HG02642 (cell line): ENCODE measurements around the gene FAM50B.

Experiments used
- ATAC-seq: cut with Tn5 transposase; IDR thresholded peaks from one replicate; pipeline ENCODE4 v1.9.1; 2021; ENCODE audit warnings: mild to moderate bottlenecking; ENCODE audit not compliant: unreplicated experiment, poor library complexity

Gene FAM50B, protein sequence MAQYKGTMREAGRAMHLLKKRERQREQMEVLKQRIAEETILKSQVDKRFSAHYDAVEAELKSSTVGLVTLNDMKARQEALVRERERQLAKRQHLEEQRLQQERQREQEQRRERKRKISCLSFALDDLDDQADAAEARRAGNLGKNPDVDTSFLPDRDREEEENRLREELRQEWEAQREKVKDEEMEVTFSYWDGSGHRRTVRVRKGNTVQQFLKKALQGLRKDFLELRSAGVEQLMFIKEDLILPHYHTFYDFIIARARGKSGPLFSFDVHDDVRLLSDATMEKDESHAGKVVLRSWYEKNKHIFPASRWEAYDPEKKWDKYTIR

GRCh38 chr6:3848925-3849605 lies at the start of gene FAM50B:
FAM50B (plus strand) TSS chr6:3849373; CDS start chr6:3849812, 439 bp downstream.
- peak; percentile 93 for ATAC-seq

GRCh38 chr6:3799719-3800118 lies 49.5 kb upstream of the FAM50B start:
- no peak for ATAC-seq

- ATAC-seq: no peak
These were observed 48.2 kb upstream of the FAM50B start for GRCh38 chr6:3800850-3801591.

- ATAC-seq: no peak
These were observed 47.2 kb upstream of the FAM50B start for GRCh38 chr6:3801960-3802359.

DNA sequence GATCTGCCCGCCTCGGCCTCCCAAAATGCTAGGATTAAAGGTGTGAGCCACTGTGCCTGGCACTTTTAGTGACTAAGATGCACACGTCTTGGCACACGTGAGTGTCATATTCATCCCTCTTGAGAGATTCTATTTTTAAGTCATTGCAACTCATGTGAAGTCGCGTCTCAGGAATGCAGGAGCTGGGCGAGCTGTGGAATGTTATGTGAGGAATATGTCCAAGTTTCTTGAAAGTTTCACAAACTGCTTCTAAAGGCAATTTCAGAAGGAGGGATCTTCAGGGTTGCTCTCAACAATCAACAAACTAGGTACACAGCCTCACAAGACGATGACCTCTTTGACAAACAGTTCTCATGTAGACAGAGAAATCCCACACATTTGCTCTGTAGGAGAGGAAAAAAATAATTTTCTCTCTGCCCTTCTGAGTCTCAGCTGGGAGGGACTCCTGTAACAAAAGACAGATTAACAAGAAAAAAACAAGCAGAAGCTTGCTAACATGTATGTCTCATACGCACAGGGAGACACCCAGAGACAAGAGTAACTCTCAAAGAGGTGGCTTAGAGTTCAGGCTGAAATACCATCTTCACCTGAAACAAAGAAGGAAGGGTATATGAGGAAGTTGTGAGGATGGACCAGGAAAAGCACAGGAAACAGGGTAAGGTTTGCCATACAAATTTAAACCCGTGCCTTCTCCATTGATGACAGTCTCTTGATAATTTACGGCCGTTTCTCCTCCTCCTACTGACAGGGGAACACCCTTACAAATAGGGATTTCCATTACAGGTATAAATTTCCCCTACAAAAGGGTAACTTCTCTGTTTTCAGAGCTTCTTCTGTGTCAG lies 45.3 kb upstream of the FAM50B start:
- ATAC-seq: peak; percentile 56

DNA sequence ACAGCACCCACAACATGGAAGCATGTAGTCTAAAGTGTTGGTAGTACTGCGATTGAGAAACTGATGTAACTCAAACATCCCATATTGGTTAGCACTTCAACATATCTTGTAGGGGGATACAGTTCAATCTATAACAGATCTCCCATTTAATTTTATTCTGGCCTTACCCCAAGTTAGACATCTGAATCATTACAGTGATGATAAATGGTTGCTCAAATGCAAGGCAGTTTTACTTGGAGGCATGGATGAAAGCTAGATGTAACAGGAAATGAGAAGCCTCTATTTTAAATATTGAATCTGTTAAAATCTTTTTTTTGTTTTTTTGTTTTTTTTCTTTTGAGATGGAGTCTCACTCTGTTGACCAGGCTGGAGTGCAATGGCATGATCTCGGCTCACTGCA lies 44.2 kb upstream of the FAM50B start:
- no peak for ATAC-seq

DNA sequence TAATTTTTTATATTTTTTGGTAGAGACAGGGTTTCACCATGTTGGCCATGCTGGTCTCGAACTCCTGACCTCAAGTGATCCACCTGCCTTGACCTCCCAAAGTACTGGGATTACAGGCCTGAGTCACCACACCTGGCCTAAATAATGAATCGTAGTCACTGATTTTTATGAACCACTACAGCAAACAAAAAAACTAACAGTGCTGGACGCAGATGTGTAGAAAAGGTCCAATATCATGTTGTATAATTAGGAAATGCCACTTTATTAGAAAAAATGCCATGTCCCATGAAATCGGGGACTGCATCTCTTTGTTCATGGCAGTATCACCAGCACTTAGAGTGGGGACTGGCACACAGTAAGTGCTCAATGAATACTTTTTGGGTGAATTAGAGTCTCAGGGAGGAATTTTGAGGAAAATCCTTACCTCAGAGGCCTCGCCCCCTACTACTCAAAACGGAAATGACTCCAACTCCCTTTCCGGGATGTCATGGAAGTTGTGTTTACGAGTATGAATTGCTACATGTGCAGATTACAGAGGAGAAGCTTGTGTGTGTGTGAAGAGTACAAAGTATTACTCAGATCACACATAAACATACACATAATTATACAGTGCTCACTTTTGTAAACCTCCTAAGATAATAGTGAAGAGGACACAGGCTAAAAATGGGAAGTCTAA lies 43.6 kb upstream of the FAM50B start:
- no peak for ATAC-seq

DNA sequence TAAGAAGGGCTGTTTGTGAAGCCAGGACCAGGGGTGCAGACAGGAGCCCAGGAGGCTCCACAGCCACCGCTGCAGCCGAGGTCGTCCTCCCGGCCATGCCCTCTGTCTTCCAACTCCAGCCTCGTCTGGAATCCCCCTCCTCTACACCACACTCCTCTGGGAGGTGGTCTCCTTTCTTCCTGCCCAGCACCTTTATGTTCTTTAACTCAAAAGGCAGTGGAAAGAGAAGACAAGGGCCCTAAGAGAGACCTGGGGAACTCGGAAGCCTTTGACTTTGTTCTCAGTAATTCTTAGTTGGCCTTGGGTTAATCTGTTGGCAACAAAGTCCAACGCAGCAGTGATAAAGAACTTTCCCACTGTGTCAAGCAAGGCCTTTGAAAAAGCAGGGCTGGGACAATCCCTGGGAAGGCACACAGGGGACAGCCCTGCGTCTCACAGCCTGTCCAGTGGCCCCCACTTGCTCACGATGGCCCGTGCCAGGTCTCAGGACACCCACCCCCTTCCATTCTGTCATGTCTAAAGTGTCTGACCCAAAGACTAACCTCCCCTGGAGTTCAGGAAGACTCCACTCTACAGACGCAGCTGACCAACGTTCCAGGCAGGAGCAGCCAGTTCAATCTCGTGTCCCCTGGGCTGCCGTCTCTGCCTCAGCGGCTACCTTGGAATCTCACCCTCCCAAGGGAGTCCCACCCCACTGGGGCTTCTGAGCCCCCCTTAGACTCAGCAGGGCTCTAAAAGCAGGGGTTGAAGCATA lies 42.8 kb upstream of the FAM50B start:
- ATAC-seq: no peak

GRCh38 chr6:3808199-3808598 lies 41.0 kb upstream of the FAM50B start:
- ATAC-seq: no peak

DNA sequence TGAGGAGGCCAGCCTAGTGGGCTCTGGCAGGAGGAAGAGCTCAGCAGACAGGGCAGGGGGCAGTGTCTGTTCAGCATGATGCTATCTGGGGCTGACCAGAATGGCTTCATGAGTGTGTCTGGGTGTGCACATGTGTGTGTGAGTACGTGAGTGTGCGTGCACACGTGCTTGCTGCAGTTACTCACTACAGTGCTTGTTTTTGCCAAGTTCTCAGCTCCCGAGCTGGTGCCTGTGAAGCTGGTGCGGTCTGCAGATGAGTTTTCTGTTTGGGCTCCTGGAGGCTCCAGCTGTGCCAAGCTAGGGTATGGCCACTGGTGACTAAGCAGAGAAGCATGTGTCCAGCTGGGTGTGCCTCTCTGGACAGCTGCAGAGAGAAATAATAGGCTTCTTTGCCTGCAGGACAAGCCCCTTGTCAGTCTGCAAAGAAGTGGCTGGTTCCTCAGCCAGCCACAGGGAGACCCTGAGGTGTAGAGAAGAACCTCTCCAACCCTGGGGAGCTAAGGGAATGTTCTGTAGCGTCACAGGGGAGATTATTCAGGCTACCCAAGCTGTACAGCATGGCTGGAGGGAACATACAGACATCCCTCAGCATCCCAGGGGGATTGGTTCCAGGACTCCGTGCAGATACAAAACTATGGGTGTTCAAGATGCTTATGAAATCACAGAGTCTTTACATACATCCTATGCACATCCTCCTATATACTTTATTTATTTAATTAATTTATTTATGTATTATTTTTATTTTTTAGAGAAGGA lies 40.2 kb upstream of the FAM50B start:
- no peak for ATAC-seq

DNA sequence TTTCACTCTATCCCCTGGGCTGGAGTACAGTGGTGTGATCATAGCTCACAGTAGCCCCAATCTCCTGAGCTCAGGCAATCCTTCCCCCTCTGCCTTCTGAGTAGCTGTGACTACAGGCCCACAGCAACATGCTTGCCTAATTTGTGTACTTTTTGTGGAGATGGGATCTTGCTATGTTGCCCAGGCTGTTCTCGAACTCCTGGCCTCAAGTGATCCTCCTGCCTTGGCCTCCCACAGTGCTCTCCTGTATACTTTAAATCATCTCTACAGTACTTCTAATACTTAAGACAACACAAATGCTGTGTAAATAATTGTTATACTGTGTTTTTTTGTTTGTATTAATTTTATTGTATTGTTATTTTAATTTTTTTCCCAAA lies 39.7 kb upstream of the FAM50B start:
- ATAC-seq: no peak

DNA sequence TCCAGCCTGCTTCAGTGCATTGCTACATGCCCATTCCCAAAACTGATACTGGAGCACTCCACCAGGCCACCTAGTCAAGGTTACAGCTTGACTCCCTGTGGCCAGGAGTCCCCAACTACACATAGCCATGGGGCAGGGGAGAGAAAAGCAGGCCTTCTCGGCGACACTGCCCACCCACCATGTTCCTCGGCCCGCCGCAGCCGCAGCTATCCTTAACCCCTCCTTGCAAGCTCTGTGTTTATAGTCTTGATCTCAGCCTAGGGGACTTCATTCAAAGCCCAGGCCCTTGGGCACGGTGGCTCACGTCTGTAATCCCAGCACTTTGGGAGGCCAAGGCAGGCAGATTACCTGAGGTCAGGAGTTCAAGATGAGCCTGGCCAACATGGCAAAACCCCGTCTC lies 39.2 kb upstream of the FAM50B start:
- ATAC-seq: no peak

GRCh38 chr6:3811191-3811590 lies 38.0 kb upstream of the FAM50B start:
- no peak for ATAC-seq

GRCh38 chr6:3812596-3812995 lies 36.6 kb upstream of the FAM50B start:
- ATAC-seq: no peak

- no peak for ATAC-seq
These were observed 35.9 kb upstream of the FAM50B start for GRCh38 chr6:3813150-3813780.

- no peak for ATAC-seq
These were observed 35.3 kb upstream of the FAM50B start for GRCh38 chr6:3813918-3814317.

GRCh38 chr6:3814539-3814938 lies 34.6 kb upstream of the FAM50B start:
- no peak for ATAC-seq

DNA sequence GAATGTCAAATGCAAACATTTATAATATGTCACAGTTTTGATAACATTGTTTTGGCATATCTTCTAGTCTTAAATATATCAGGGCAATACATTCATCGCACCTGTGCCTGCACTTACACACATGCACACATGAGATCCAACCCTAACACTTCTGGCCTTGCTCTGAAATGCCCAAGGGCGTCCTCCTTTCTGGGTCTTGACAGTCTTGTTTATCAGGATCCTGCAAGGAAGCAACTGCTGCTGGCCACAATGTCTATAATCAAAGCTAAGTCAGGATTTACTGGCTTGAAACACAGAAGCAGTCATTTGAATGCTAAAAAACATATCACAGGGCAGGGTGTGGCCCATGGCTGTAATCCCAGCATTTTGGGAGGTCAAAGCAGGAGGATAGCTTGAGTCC lies 32.9 kb upstream of the FAM50B start:
- no peak for ATAC-seq
